ENCODE measurements around the gene IGF2BP3.
"Not testable (repeated sequence)": the region's sequence is repeated elsewhere in the genome, so short reads cannot be mapped to it uniquely, and the experiment has no call there.

The IGF2BP3 gene

DNA sequence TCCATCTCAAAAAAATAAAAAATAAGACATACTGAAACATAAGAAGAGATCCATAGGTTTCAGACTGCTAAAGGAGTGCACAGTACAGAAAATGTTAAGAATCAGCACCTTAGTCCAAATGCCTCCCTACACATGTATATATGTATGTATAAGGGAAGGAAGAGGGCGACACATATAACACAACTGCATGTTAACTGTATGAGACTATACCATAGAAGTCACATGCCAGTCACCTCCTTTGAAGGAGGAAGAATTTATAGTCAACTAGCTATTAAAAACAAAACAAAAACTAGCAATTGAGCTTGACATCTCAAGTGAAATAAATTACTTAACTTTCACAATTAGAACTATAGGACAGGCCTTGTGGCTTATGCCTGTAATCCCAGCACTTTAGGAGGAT lies 50.4 kb downstream of the IGF2BP3 start:
- no peak for FAIRE-seq

GRCh38 chr7:23419160-23419559 lies 51.1 kb downstream of the IGF2BP3 start:
- FAIRE-seq, result no peak

DNA sequence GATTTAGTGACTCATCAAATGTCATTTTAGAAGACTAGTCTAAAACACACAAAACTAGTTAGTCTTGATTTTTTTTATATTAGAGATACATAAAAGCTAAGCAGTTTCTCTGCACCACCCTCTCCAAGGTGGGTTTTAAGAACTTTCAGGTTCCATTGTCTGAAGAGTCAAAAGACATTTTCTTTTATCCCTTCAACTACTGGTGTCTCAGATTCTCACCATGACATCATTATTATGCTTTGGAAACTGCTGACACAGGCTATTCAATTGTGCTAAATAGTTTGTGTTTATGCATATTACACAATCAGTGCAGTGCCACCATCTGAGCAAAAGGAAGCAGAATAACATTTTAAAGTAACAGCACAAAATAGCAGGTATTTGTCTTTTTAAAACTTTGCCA lies 52.2 kb downstream of the IGF2BP3 start:
- no peak for FAIRE-seq

DNA sequence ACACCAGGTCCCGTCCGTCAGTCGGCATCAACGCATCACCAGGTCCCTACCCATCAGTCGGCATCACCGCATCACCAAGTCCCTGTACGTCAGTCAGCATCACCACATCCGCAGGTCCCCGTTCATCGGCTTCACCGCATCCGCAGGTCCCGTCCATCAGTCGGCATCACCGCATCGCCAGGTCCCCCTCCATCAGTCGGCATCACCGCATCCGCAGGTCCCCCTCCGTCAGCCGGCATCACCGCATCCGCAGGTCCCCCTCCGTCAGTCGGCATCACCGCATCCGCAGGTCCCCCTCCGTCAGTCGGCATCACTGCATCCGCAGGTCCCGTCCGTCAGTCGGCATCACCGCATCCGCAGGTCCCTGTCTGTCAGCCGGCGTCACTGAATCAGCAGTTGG lies 55.1 kb downstream of the IGF2BP3 start:
- no peak for FAIRE-seq

DNA sequence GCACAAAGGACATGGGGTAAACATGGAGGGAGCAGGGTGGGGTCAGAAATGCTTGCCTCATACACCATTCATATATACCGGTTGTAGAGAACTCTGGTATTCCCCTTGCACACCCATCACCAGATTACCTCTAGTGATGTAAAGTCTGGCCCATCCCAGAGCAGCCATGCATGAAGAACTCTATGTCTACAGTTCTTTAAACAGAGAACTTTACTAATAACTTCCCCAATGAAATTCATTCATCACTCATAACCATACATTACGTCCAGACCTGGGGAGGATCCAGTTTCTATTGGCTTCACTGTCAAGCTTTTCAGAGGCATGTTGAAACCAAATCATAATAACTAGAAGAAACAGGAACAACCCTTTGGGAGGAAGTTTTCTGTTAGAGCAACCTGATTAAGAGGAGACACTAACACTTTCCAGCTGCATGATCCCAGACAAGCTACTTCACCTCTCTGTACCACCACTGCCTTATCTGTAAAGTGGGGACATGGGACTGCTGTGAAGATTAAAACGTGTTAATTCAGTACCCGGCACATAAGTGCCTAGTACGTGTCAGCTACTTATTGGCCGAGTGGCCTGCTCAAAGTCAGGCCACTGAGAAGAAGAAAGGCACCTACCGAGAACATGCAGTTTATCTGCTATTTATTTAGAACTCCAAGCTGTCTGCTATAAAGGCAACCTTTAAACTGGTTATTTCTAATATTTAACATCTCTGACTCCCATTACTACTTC lies 59.7 kb downstream of the IGF2BP3 start:
- no peak for FAIRE-seq

- FAIRE-seq, result not testable (repeated sequence)
Measured at GRCh38 chr7:23406564-23406963, 63.7 kb downstream of the IGF2BP3 start.

DNA sequence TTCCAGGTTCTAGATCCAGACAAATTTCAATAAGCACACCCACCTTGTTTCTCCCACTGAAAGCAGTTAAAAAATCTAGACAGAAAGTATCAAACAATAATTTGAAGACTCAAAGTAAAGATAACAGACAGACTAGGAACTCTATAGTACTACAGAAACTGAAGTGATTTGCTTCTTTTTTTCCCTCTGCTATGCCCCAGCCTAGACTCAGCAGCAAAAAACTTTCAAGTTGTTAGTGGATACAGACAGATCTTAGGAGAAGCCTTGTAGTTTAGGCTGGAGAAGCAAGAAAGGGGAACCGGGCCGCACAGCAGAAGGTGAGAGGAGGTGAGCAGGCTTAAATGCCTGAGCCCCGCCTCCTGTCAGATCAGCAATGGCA lies 65.1 kb downstream of the IGF2BP3 start:
- FAIRE-seq, result peak; percentile 39

DNA sequence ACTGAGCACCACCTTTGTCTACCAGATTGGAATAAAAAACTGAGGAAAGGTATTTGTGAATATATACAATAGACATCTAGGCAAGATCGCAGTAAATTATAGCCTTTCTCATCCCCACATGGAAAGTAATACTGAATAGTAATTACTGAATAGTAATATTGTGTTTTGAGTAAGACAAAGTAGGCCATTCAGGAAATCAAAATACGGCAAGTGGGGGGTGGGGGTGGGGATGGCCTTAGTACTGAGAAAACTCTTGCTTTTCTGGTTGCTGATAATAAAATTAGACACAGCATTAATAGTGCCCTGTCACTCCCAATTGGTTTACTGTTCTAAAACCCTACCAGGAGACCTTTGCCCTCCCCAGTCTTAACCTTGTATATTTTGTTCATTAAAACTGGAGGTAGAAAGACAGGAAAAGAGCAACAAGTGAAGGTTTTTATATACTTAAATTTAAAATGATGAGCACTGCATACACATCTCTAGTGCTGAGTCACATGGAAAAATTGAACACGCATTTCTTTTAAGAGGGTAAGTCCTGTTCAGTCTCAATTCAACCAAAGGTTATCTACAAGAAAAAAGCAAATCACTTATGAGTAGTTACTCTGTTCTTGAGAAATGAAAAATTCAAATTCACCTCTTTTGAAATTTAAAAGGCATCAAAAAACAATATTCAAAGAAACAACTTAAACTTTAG lies 65.6 kb downstream of the IGF2BP3 start:
- FAIRE-seq, result no peak

DNA sequence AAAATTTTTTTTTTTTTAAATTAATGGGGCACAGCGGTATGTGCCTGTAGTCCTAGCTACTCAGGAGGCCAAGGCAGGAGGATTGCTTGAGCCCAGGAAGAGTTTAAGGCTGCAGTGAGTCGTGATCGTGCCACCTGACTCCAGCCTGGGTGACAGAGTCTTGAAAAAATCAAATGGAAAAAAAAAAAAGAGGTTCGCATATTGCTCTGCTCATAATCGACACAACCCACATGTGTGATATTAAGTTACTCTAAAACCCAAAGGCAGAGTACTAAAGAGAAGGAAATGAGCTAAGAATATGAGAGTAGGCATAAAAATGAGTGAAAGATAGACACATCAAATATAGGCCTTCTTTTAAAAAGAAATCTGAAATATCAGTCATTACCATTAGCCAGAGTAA lies 66.3 kb downstream of the IGF2BP3 start:
- no peak for FAIRE-seq

GRCh38 chr7:23398090-23398489 lies 72.2 kb downstream of the IGF2BP3 start:
- FAIRE-seq, result not testable (repeated sequence)

GRCh38 chr7:23397241-23397640 lies 73.0 kb downstream of the IGF2BP3 start:
- FAIRE-seq, result no peak

DNA sequence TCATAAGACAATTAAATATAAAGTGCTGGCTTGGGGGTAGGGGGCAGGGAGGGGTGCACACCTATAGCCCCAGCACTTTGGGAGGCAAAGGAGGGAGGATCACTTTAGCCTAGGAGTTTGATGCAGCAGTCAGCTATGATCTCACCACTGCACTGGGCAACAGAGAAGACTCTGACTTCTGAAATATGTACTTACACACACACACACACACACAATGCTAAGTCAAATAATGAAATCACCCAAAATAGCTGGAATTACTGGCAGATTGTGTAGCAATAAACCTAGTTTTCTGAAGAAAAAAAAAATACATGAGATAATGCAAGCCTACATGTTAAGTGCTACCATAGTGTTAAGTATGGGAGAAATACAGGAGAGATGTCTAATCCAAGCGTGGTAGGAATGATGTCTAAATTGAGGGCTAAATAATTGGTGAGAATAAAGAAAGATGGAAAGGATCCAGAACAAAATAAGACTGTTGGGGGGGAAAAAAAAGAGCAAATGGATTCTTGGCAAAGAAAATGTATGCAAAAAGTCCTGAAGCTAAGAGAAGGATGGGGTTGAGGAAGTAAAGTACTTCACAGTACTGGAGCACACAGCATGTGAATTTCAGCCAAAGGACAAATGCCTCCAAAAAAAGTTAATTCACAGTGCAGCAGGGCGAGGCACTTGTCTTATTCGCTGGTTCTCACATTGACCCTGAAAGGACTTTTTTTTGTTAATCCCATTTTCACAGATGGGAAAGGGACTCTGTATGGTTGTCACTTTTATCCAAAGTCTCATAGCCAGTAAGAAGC lies 73.9 kb downstream of the IGF2BP3 start:
- FAIRE-seq, result no peak

DNA sequence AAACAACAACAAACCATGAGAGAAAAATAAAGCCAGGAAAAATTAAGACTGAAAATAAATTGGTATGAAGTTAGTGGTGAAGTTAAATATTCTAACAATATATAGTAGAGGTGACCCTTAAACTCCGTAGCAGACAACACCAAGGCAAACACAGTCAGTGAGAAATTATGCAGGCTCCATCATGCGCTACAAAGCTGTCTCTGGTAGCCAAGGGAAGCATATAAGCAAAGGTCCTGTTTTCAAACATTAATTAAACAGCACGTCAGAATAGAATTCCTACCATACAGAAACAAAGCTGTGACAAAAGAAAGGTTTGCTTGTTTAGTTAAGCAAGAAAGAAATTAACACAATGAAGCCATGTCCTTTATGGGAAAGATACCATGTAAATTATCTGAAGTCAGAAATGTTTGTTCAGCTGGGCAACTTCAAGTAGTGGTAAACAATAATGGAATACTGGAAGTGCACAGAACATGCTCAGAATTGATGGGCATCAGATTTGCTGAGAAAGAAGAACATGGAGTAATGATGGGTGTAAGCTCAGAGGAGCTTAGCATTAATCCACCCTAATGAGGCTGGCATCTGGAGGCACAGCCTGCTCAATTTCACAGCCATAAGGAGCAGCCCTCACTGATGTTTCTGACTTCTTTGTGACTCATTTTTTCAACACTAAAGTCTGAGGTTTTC lies 75.7 kb downstream of the IGF2BP3 start:
- no peak for FAIRE-seq

- no peak for FAIRE-seq
Measured at GRCh38 chr7:23393636-23394035, 76.7 kb downstream of the IGF2BP3 start.

GRCh38 chr7:23389701-23390100 lies 80.6 kb downstream of the IGF2BP3 start:
- no peak for FAIRE-seq

DNA sequence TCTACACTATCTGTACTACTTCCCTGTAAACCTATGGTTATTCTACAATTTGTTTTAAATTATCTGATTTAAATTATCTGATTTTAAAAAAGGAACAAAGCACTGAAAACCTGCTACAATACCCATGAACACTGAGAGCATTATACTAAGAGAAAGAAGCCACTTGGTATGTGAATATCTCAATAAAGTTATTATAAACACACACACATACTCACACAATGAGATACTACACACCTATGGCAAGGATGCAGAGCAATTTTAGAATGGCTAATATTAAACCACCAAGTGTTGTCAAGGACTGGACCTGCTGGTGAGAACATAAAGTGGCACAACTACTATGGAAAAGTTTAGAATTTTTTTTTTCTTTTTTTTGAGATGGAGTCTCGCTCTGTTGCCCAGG lies 82.7 kb downstream of the IGF2BP3 start:
- peak; percentile 85 for FAIRE-seq

- no peak for FAIRE-seq
Measured at GRCh38 chr7:23385140-23385539, 85.2 kb downstream of the IGF2BP3 start.

GRCh38 chr7:23383225-23383624 lies 87.1 kb downstream of the IGF2BP3 start:
- no peak for FAIRE-seq

- FAIRE-seq, result no peak
Measured at GRCh38 chr7:23380961-23381360, 89.3 kb downstream of the IGF2BP3 start.

DNA sequence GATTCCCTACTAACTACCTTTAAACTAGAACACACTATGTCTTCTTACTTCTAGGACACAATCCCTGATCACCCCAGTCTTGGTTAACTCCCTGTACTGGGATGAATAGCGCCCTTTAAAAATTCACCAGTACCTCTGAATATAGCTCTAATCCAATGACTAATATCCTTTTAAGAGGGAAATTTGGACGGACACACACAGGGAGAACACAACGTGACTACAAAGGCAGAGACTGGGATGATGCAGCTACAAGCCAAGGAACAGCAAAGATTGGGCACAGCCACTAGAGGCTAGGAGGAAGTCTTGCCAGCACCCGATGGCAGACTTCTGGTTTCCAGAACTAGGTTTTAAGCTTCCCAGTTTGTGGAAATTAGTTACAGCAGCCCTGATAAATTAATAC lies 89.7 kb downstream of the IGF2BP3 start:
- FAIRE-seq, result no peak

GRCh38 chr7:23378996-23379395 lies 91.3 kb downstream of the IGF2BP3 start:
- no peak for FAIRE-seq

DNA sequence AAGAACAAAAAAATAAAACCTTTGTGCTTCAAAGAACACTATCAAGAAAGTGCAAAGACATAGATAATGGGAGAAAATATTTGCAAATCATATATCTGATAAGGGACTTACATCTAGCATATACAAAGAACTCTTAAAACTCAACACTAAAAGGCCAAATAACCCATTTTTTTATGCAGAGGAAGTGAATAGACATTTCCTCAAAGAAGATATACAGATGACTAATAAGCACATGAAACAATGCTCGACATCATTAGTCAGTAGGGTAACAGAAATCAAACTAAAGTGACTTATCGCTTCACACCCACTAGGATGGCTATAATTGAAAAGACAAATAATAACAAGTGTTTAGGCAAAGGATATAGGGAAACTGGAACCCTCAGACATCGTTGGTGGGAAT lies 93.2 kb downstream of the IGF2BP3 start:
- FAIRE-seq, result no peak

Measured in G401.6 (cell line).